ENCODE results near the gene GALNT16. TPM values are rescaled to one million over a fixed set of nuclear protein-coding genes. Genes with fewer than 3 reads are reported as not detected.

The GALNT16 gene
- total and polyA plus RNA-seq, 2 donors, result 3.7 to 11.4 TPM

- WGBS, result 81% methylated on average over 11 of the region's 11 CpGs
- no peaks in the 10 kb centered on the region for H3K4me1 ChIP-seq (ENCODE audit: insufficient read depth)
- no peak for DNase-seq (ENCODE audit: extremely low spot score)
- no peak overlapping the region for H3K27ac ChIP-seq (ENCODE audit: low read depth)
- no peaks in the 10 kb centered on the region for H3K36me3 ChIP-seq (ENCODE audit: insufficient read depth)
- no peak overlapping the region for H3K4me3 ChIP-seq (ENCODE audit: low read depth, low read length)
Measured at GRCh38 chr14:69299286-69300035, 39.5 kb downstream of the GALNT16 start.

- H3K27ac ChIP-seq (ENCODE audit: low read depth), result no peak overlapping the region
- H3K4me1 ChIP-seq (ENCODE audit: insufficient read depth), result no peaks in the 10 kb centered on the region
- 64% methylated on average over 4 of the region's 4 CpGs for WGBS
- H3K36me3 ChIP-seq (ENCODE audit: insufficient read depth), result no peaks in the 10 kb centered on the region
- no peak for DNase-seq (ENCODE audit: extremely low spot score)
- no peak overlapping the region for H3K4me3 ChIP-seq (ENCODE audit: low read depth, low read length)
Measured at GRCh38 chr14:69300601-69301221, 40.8 kb downstream of the GALNT16 start.

- Histone ChIP-seq H3K4me3 (ENCODE audit: low read depth, low read length) (no peak overlapping the region), H3K27ac (ENCODE audit: low read depth) (no peak overlapping the region), H3K36me3 (ENCODE audit: insufficient read depth) (no peaks in the 10 kb centered on the region), H3K4me1 (ENCODE audit: insufficient read depth) (no peaks in the 10 kb centered on the region)
- WGBS, result 85% methylated on average over 2 of the region's 2 CpGs
- DNase-seq (ENCODE audit: extremely low spot score), result no peak
Measured at GRCh38 chr14:69303086-69303485, 43.1 kb downstream of the GALNT16 start.

- no peaks in the 10 kb centered on the region for H3K36me3 ChIP-seq (ENCODE audit: insufficient read depth)
- DNase-seq (ENCODE audit: extremely low spot score), result no peak
- no peak overlapping the region for H3K4me3 ChIP-seq (ENCODE audit: low read depth, low read length)
- H3K27ac ChIP-seq (ENCODE audit: low read depth), result no peak overlapping the region
- WGBS, result 89% methylated on average over 5 of the region's 5 CpGs
- H3K4me1 ChIP-seq (ENCODE audit: insufficient read depth), result no peaks in the 10 kb centered on the region
Measured at GRCh38 chr14:69312608-69313007, 52.6 kb downstream of the GALNT16 start.

- H3K27ac ChIP-seq (ENCODE audit: low read depth), result no peak overlapping the region
- DNase-seq (ENCODE audit: extremely low spot score), result no peak
- no peak overlapping the region for H3K4me3 ChIP-seq (ENCODE audit: low read depth, low read length)
- no peaks in the 10 kb centered on the region for H3K36me3 ChIP-seq (ENCODE audit: insufficient read depth)
- no peaks in the 10 kb centered on the region for H3K4me1 ChIP-seq (ENCODE audit: insufficient read depth)
- 98% methylated on average over 6 of the region's 6 CpGs for whole genome bisulfite sequencing
Measured at GRCh38 chr14:69313176-69313575, 53.2 kb downstream of the GALNT16 start.

- no peak for DNase-seq (ENCODE audit: extremely low spot score)
- WGBS, result 84% methylated on average over 1 of the region's 1 CpG
- H3K27ac ChIP-seq (ENCODE audit: low read depth), result no peak overlapping the region
Measured at GRCh38 chr14:69314327-69314726, 54.4 kb downstream of the GALNT16 start.

GRCh38 chr14:69315301-69315700 lies 55.3 kb downstream of the GALNT16 start:
- Histone ChIP-seq H3K4me3 (ENCODE audit: low read depth, low read length) (no peak overlapping the region), H3K4me1 (ENCODE audit: insufficient read depth) (no peaks in the 10 kb centered on the region), H3K36me3 (ENCODE audit: insufficient read depth) (no peaks in the 10 kb centered on the region), H3K27ac (ENCODE audit: low read depth) (no peak overlapping the region)
- 73% methylated on average over 4 of the region's 4 CpGs for WGBS
- DNase-seq (ENCODE audit: extremely low spot score), result no peak

More at GRCh38 chr14:69314327-69314726, 54.4 kb downstream of the GALNT16 start:
- Histone ChIP-seq H3K4me3 (ENCODE audit: low read depth, low read length) (no peak overlapping the region), H3K36me3 (ENCODE audit: insufficient read depth) (no peaks in the 10 kb centered on the region), H3K4me1 (ENCODE audit: insufficient read depth) (no peaks in the 10 kb centered on the region)

GRCh38 chr14:69316449-69317101 lies 56.6 kb downstream of the GALNT16 start:
- no peaks in the 10 kb centered on the region for H3K4me1 ChIP-seq (ENCODE audit: insufficient read depth)
- no peak overlapping the region for H3K4me3 ChIP-seq (ENCODE audit: low read depth, low read length)
- 91% methylated on average over 4 of the region's 4 CpGs for WGBS
- H3K27ac ChIP-seq (ENCODE audit: low read depth), result no peak overlapping the region
- no peak for DNase-seq (ENCODE audit: extremely low spot score)
- H3K36me3 ChIP-seq (ENCODE audit: insufficient read depth), result no peaks in the 10 kb centered on the region

- Histone ChIP-seq H3K4me3 (ENCODE audit: low read depth, low read length) (no peak overlapping the region), H3K27ac (ENCODE audit: low read depth) (no peak overlapping the region), H3K36me3 (ENCODE audit: insufficient read depth) (no peaks in the 10 kb centered on the region), H3K4me1 (ENCODE audit: insufficient read depth) (no peaks in the 10 kb centered on the region)
- no peak for DNase-seq (ENCODE audit: extremely low spot score)
- WGBS, result 42% methylated on average over 6 of the region's 6 CpGs
Measured at GRCh38 chr14:69317102-69317755, 57.3 kb downstream of the GALNT16 start.

- WGBS, result 73% methylated on average over 5 of the region's 5 CpGs
- H3K4me3 ChIP-seq (ENCODE audit: low read depth, low read length), result no peak overlapping the region
- H3K36me3 ChIP-seq (ENCODE audit: insufficient read depth), result no peaks in the 10 kb centered on the region
- DNase-seq (ENCODE audit: extremely low spot score), result no peak
- no peaks in the 10 kb centered on the region for H3K4me1 ChIP-seq (ENCODE audit: insufficient read depth)
- no peak overlapping the region for H3K27ac ChIP-seq (ENCODE audit: low read depth)
Measured at GRCh38 chr14:69317780-69318179, 57.8 kb downstream of the GALNT16 start.

GRCh38 chr14:69318241-69318640 lies 58.3 kb downstream of the GALNT16 start:
- Histone ChIP-seq H3K4me1 (ENCODE audit: insufficient read depth) (no peaks in the 10 kb centered on the region), H3K4me3 (ENCODE audit: low read depth, low read length) (no peak overlapping the region), H3K27ac (ENCODE audit: low read depth) (no peak overlapping the region), H3K36me3 (ENCODE audit: insufficient read depth) (no peaks in the 10 kb centered on the region)
- DNase-seq (ENCODE audit: extremely low spot score), result no peak
- WGBS, result 95% methylated on average over 2 of the region's 2 CpGs

GRCh38 chr14:69318901-69319475 lies 59.0 kb downstream of the GALNT16 start:
- H3K36me3 ChIP-seq (ENCODE audit: insufficient read depth), result no peaks in the 10 kb centered on the region
- no peaks in the 10 kb centered on the region for H3K4me1 ChIP-seq (ENCODE audit: insufficient read depth)
- no peak overlapping the region for H3K4me3 ChIP-seq (ENCODE audit: low read depth, low read length)
- no peak overlapping the region for H3K27ac ChIP-seq (ENCODE audit: low read depth)
- DNase-seq (ENCODE audit: extremely low spot score), result no peak
- WGBS, result 89% methylated on average over 8 of the region's 8 CpGs

GRCh38 chr14:69319911-69320310 lies 60.0 kb downstream of the GALNT16 start:
- DNase-seq (ENCODE audit: extremely low spot score), result no peak
- WGBS, result 96% methylated on average over 8 of the region's 8 CpGs
- Histone ChIP-seq H3K27ac (ENCODE audit: low read depth) (no peak overlapping the region), H3K36me3 (ENCODE audit: insufficient read depth) (no peaks in the 10 kb centered on the region), H3K4me1 (ENCODE audit: insufficient read depth) (no peaks in the 10 kb centered on the region), H3K4me3 (ENCODE audit: low read depth, low read length) (no peak overlapping the region)
